IMR-90 (cell line): ENCODE measurements around the gene SH3RF3. TPM values are rescaled to one million over a fixed set of nuclear protein-coding genes. Genes with fewer than 3 reads are reported as not detected.

Experiments
- ATAC-seq: fragments of 200-7000 bp; cut with Tn5 transposase; 2 replicates; pipeline ENCODE4 v1.9.1; 2020; ENCODE audit warnings: low read depth, mild to moderate bottlenecking, moderate library complexity
- BruUV-seq: library from RNA; stranded (reverse); fragments of 400-500 nt; replicated peaks from 2 replicates; lab custom pipeline; 2021; lab: Mats Ljungman, UMichigan
- CTCF ChIA-PET: fragments of 300-600 bp; formaldehyde crosslinking; extraction: SDS; loops from one replicate; lab custom pipeline; 2021; ENCODE audit warnings: antibody characterized with exemption; lab: Yijun Ruan, JAX
- POLR2A ChIA-PET: fragments of 300-600 bp; sonication (Branson Sonifier 250); formaldehyde crosslinking; loops from one replicate; lab custom pipeline; 2022; ENCODE audit warnings: antibody characterized with exemption; ENCODE audit not compliant: unreplicated experiment; lab: Charles Lee
- DNase-seq: peaks from one replicate; pipeline ENCODE4 v3.0.0; 2013
- H2AFZ ChIP-seq: replicated peaks from 2 replicates; pipeline ENCODE3; 2013; ENCODE audit warnings: low read length, mild to moderate bottlenecking; ENCODE audit not compliant: poor library complexity
- H2AK5ac ChIP-seq: 2 replicates; pipeline ENCODE4 v1.6.1; 2013; ENCODE audit warnings: low read depth, low read length, inconsistent platforms
- H2AK9ac ChIP-seq: replicated peaks from 2 replicates; pipeline ENCODE3; 2013; ENCODE audit warnings: mild to moderate bottlenecking, low read depth, low read length, moderate library complexity; ENCODE audit not compliant: poor library complexity
- H2BK120ac ChIP-seq: 2 replicates; pipeline ENCODE4 v1.6.1; 2013; ENCODE audit warnings: low read depth, low read length, inconsistent platforms
- H2BK15ac ChIP-seq: 3 replicates; pipeline ENCODE4 v1.6.1; 2013; ENCODE audit warnings: low read depth, low read length, inconsistent platforms
- H2BK20ac ChIP-seq: 2 replicates; pipeline ENCODE4 v1.6.1; 2013; ENCODE audit warnings: low read depth, mild to moderate bottlenecking, inconsistent platforms, low read length, moderate library complexity
- H2BK5ac ChIP-seq: 2 replicates; pipeline ENCODE4 v1.6.1; 2013; ENCODE audit warnings: mild to moderate bottlenecking, low read depth, low read length, inconsistent platforms; ENCODE audit not compliant: poor library complexity, severe bottlenecking
- H3K14ac ChIP-seq: replicated peaks from 2 replicates; pipeline ENCODE4 v1.6.1; 2013; ENCODE audit warnings: low read depth, low read length, inconsistent platforms
- H3K18ac ChIP-seq: 2 replicates; pipeline ENCODE4 v1.6.1; 2013; ENCODE audit warnings: low read depth, low read length, control low read depth
- H3K23ac ChIP-seq: 2 replicates; pipeline ENCODE4 v1.6.1; 2013; ENCODE audit warnings: low read depth, low read length, inconsistent platforms
- H3K27ac ChIP-seq: 2 replicates; pipeline ENCODE4 v1.5.1; 2013; ENCODE audit warnings: mild to moderate bottlenecking, control low read depth, low read length; ENCODE audit not compliant: insufficient read depth
- H3K27me3 ChIP-seq: 2 replicates; pipeline ENCODE4 v1.6.1; 2013; ENCODE audit warnings: low read length; ENCODE audit not compliant: control insufficient read depth, insufficient read depth
- H3K36me3 ChIP-seq: 2 replicates; pipeline ENCODE4 v1.6.1; 2013; ENCODE audit warnings: low read length, mixed read lengths; ENCODE audit not compliant: control insufficient read depth, insufficient read depth
- H3K4ac ChIP-seq: 2 replicates; pipeline ENCODE4 v1.6.1; 2013; ENCODE audit warnings: low read depth, low read length, inconsistent platforms
- H3K4me1 ChIP-seq: 2 replicates; pipeline ENCODE4 v1.6.1; 2013; ENCODE audit warnings: low read length, mixed read lengths; ENCODE audit not compliant: control insufficient read depth, insufficient read depth
- H3K4me2 ChIP-seq: 2 replicates; pipeline ENCODE4 v1.6.1; 2013; ENCODE audit warnings: low read depth, mild to moderate bottlenecking, control low read depth, low read length, moderate library complexity
- H3K4me3 ChIP-seq: 2 replicates; pipeline ENCODE4 v1.5.1; 2013; ENCODE audit warnings: low read depth, mild to moderate bottlenecking, control low read depth, low read length, moderate library complexity; ENCODE audit not compliant: insufficient read depth
- H3K56ac ChIP-seq: 2 replicates; pipeline ENCODE4 v1.6.1; 2013; ENCODE audit warnings: low read length, inconsistent platforms; ENCODE audit not compliant: insufficient read depth; ENCODE audit errors: extremely low read depth
- H3K79me1 ChIP-seq, 2 experiments: 2 replicates each; pipeline ENCODE4 v1.6.1; 2013; ENCODE audit warnings: low read length in 2 of 2, inconsistent platforms in 1 of 2, low read depth in 1 of 2
- H3K9ac ChIP-seq: 2 replicates; pipeline ENCODE4 v1.6.1; 2013; ENCODE audit warnings: low read depth, low read length, control low read depth
- H3K9me1 ChIP-seq: 2 replicates; pipeline ENCODE4 v1.6.1; 2013; ENCODE audit warnings: low read length, inconsistent platforms; ENCODE audit not compliant: insufficient read depth
- H3K9me3 ChIP-seq: 2 replicates; pipeline ENCODE4 v1.6.1; 2013; ENCODE audit warnings: low read length; ENCODE audit not compliant: control insufficient read depth, insufficient read depth
- H4K20me1 ChIP-seq: 2 replicates; pipeline ENCODE4 v1.6.1; 2013; ENCODE audit warnings: low read length, inconsistent platforms; ENCODE audit not compliant: insufficient read depth
- H4K5ac ChIP-seq: 2 replicates; pipeline ENCODE4 v1.6.1; 2013; ENCODE audit warnings: mild to moderate bottlenecking, low read depth, low read length, control low read depth
- H4K8ac ChIP-seq, 2 experiments: 2 replicates each; pipeline ENCODE4 v1.6.1; 2013; ENCODE audit warnings: low read depth in 2 of 2, low read length in 2 of 2, control low read depth in 1 of 2, inconsistent platforms in 1 of 2
- H4K91ac ChIP-seq: 2 replicates; pipeline ENCODE4 v1.6.1; 2013; ENCODE audit warnings: low read depth, low read length, inconsistent platforms; ENCODE audit not compliant: insufficient read depth
- BHLHE40 ChIP-seq: fragments of 150-350 bp; IDR thresholded peaks from 2 replicates; pipeline ENCODE4 v1.6.1; 2016; ENCODE audit warnings: mild to moderate bottlenecking, low read depth, low read length
- CEBPB ChIP-seq: IDR thresholded peaks from 2 replicates; pipeline ENCODE4 v1.6.1; 2012; ENCODE audit warnings: low read depth, low read length, improper control_type of control experiment
- CHD1 ChIP-seq: IDR thresholded peaks from 2 replicates; pipeline ENCODE4 v1.6.1; 2012; ENCODE audit warnings: low read depth, low read length, improper control_type of control experiment
- CTCF ChIP-seq: conservative IDR thresholded peaks from 2 replicates; pipeline ENCODE4 v1.5.1; 2012; ENCODE audit warnings: mild to moderate bottlenecking, low read depth, low read length, improper control_type of control experiment
- FOS ChIP-seq: fragments of 150-350 bp; IDR thresholded peaks from 2 replicates; pipeline ENCODE4 v1.6.1; 2016; ENCODE audit warnings: low read depth, low read length
- MAFK ChIP-seq: IDR thresholded peaks from 2 replicates; pipeline ENCODE4 v1.6.1; 2012; ENCODE audit warnings: low read depth, low read length, improper control_type of control experiment
- MAZ ChIP-seq: IDR thresholded peaks from 2 replicates; pipeline ENCODE4 v1.6.1; 2012; ENCODE audit warnings: low read depth, mild to moderate bottlenecking, low read length, improper control_type of control experiment, moderate library complexity, borderline replicate concordance
- MXI1 ChIP-seq: IDR thresholded peaks from 2 replicates; pipeline ENCODE4 v1.6.1; 2012; ENCODE audit warnings: low read depth, mild to moderate bottlenecking, low read length, moderate library complexity, borderline replicate concordance
- NFE2L2 ChIP-seq: fragments of 150-350 bp; IDR thresholded peaks from 2 replicates; pipeline ENCODE4 v1.6.1; 2016; ENCODE audit warnings: low read depth, mild to moderate bottlenecking, low read length
- POLR2A ChIP-seq: IDR thresholded peaks from 2 replicates; pipeline ENCODE4 v1.6.1; 2012; ENCODE audit warnings: mild to moderate bottlenecking, low read depth, low read length
- RAD21 ChIP-seq: IDR thresholded peaks from 2 replicates; pipeline ENCODE4 v1.6.1; 2012; ENCODE audit warnings: low read length, improper control_type of control experiment
- RCOR1 ChIP-seq: IDR thresholded peaks from 2 replicates; pipeline ENCODE4 v1.6.1; 2012; ENCODE audit warnings: mild to moderate bottlenecking, low read length, improper control_type of control experiment; ENCODE audit not compliant: insufficient replicate concordance
- RFX5 ChIP-seq: IDR thresholded peaks from 2 replicates; pipeline ENCODE4 v1.8.0; 2012; ENCODE audit warnings: low read depth, mild to moderate bottlenecking, low read length, moderate library complexity
- SMC3 ChIP-seq: fragments of 150-350 bp; IDR thresholded peaks from 2 replicates; pipeline ENCODE4 v1.6.1; 2016; ENCODE audit warnings: low read depth, mild to moderate bottlenecking, antibody characterized with exemption, low read length, moderate library complexity
- WGBS, 2 experiments: methylation state at CpG; one replicate each; pipeline versions ENCODE4 v1.1.5 to v1.1.7; 2013; ENCODE audit warnings: missing lambda C conversion rate in 2 of 2; ENCODE audit not compliant: insufficient read length in 1 of 2; ENCODE audit errors: extremely low coverage in 2 of 2; 5-methylcytosine and 5-hydroxymethylcytosine counted together
- dilution Hi-C: fragments of 300-500 bp; cut with HindIII; formaldehyde crosslinking; loops from one replicate; pipeline ENCODE4 v1.14.3; 2018; ENCODE audit warnings: low sequenced_read_pairs; ENCODE audit not compliant: unreplicated experiment
- in situ Hi-C: fragments of 300-500 bp; cut with MboI; formaldehyde crosslinking; loops from 3 replicates; pipeline ENCODE4 v1.14.3; 2019; ENCODE audit warnings: low sequenced_read_pairs, inconsistent platforms, mixed read lengths
- intact Hi-C: fragments of 100-400 bp; cut with micrococcal nuclease; formaldehyde crosslinking; loops from 2 replicates; pipeline ENCODE4 v1.10.0; 2022
- polyA plus RNA-seq, 3 experiments: library from polyadenylated mRNA; depleted of rRNA; stranded (reverse); fragments of >200 nt; gene quantifications; 2 replicates each; pipeline ENCODE4 v1.2.3, GENCODE V29; 2012; ENCODE audit warnings: low replicate concordance in 1 of 3
- total RNA-seq: library from RNA; depleted of rRNA; stranded (reverse); fragments of >200 nt; gene quantifications from 2 replicates; pipeline ENCODE4 v1.2.3, GENCODE V29; 2012
- TF ChIP-seq, protein P1 (sequence below): fragments of 150-350 bp; IDR thresholded peaks from 2 replicates; pipeline ENCODE4 v1.6.1; 2016; ENCODE audit warnings: low read depth, mild to moderate bottlenecking, low read length, moderate library complexity, borderline replicate concordance
- TF ChIP-seq, protein P2 (sequence below): fragments of 150-350 bp; IDR thresholded peaks from 2 replicates; pipeline ENCODE4 v1.6.1; 2017; ENCODE audit warnings: mild to moderate bottlenecking, antibody characterized with exemption, low read length, low read depth

Gene SH3RF3
- total and polyA plus RNA-seq, 2 of the 4 experiments (the other 2 are of a cell fraction): 3.4 to 5.3 TPM

DNA sequence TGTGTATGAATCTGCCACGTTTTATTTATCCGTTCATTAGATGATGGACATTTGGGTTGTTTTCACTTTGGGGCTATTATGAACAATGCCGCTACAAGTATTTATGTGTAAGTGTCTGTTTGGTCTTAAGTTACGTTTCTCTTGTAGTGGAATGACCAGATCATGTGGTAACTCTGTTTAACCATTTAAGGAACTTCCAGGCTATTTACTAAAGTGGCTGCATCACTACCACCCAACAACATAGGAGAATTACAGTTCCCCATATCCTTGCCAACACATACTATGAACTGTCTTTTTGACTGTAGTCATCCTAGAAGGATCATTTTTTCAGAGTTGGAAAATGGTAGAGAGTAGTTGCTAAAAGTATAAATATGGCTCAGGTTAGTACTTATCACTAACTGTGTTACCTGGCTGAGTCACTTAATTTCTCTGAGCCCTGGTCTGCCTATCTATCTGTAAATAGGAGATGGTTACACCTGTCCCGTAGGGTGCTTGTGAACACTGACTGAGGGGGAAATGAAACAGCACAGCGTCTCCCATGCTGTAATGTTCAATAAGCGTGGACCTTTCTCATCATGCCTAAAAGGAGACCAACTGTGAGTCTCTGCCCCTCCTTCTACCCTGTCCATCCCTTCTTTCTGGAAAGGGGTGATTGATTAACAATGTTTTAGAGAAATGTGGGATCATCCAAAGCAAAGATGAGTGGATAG lies 103.1 kb downstream of the SH3RF3 start:
- WGBS, 2 experiments: no CpG with 5 or more reads among the region's 7 CpGs
- ChIA-PET POLR2A (no interaction called here), CTCF (interaction anchor here (1.3 kb wide), 1 partner anchor 9 kb away, joined by 3 read pairs; no protein-coding TSS in a partner anchor)
- Histone ChIP-seq H2AFZ (no peak overlapping the region), H3K56ac (no peak overlapping the region), H3K27me3 (no peaks in the 10 kb centered on the region), H3K14ac (no peak overlapping the region), H4K20me1 (peaks cover 41% of the 10 kb centered on the region), H3K4me2 (no peak overlapping the region), H2BK15ac (no peak overlapping the region), H3K18ac (no peak overlapping the region), H3K4me1 (peaks cover 14% of the 10 kb centered on the region), H3K23ac (no peak overlapping the region), H3K4me3 (no peak overlapping the region), H2AK5ac (peak overlapping the region; percentile 58; the same call in 1 of the 2 replicates), H4K5ac (no peak overlapping the region), H2BK20ac (no peak overlapping the region), H3K9me3 (no peaks in the 10 kb centered on the region), H3K9ac (no peak overlapping the region), H3K79me1 (peaks cover 60 to 86% of the 10 kb centered on the region in 2 experiments), H3K36me3 (no peaks in the 10 kb centered on the region), H2AK9ac (no peak overlapping the region), H4K8ac (no peak overlapping the region), H4K91ac (no peak overlapping the region), H2BK5ac (no peak overlapping the region), H3K27ac (no peak overlapping the region), H3K9me1 (peaks cover 23% of the 10 kb centered on the region), H2BK120ac (no peak overlapping the region), H3K4ac (no peak overlapping the region)
- TF ChIP-seq RCOR1 (no peak), MAZ (no peak), MXI1 (no peak), RAD21 (no peak), POLR2A (no peak), CHD1 (no peak), CTCF (no peak), FOS (no peak), CEBPB (no peak), NFE2L2 (no peak), BHLHE40 (no peak), RFX5 (no peak), MAFK (no peak), SMC3 (no peak)
- TF ChIP-seq, protein P1, sequence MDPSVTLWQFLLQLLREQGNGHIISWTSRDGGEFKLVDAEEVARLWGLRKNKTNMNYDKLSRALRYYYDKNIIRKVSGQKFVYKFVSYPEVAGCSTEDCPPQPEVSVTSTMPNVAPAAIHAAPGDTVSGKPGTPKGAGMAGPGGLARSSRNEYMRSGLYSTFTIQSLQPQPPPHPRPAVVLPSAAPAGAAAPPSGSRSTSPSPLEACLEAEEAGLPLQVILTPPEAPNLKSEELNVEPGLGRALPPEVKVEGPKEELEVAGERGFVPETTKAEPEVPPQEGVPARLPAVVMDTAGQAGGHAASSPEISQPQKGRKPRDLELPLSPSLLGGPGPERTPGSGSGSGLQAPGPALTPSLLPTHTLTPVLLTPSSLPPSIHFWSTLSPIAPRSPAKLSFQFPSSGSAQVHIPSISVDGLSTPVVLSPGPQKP: no peak
- TF ChIP-seq, protein P2, sequence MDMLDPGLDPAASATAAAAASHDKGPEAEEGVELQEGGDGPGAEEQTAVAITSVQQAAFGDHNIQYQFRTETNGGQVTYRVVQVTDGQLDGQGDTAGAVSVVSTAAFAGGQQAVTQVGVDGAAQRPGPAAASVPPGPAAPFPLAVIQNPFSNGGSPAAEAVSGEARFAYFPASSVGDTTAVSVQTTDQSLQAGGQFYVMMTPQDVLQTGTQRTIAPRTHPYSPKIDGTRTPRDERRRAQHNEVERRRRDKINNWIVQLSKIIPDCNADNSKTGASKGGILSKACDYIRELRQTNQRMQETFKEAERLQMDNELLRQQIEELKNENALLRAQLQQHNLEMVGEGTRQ: no peak
- no TSS peak for BruUV-seq
- no peak for DNase-seq
- no peak for ATAC-seq
- in situ Hi-C loops: no loop called here
- intact Hi-C loops: no loop called here
- dilution Hi-C loops: no loop called here
